ENCODE data around the gene TBCD.

GRCh38 chr17:82793974-82794630 is 42.2 kb downstream of the TBCD start:
- TF ChIP-seq CTCF (conservative IDR thresholded peaks at IDR 0.05 in 1 of 2, IDR thresholded peaks at IDR 0.05 in 1 of 2; ENCODE audit: low read depth in 1 of 2, low read length in 2 of 2) (no peak), EZH2 (IDR thresholded peaks at IDR 0.05; ENCODE audit: low read length, missing control alignments) (no peak)

All from fibroblast of lung (primary cell).